ENCODE results near the gene OTUB1.

Gene OTUB1

DNA sequence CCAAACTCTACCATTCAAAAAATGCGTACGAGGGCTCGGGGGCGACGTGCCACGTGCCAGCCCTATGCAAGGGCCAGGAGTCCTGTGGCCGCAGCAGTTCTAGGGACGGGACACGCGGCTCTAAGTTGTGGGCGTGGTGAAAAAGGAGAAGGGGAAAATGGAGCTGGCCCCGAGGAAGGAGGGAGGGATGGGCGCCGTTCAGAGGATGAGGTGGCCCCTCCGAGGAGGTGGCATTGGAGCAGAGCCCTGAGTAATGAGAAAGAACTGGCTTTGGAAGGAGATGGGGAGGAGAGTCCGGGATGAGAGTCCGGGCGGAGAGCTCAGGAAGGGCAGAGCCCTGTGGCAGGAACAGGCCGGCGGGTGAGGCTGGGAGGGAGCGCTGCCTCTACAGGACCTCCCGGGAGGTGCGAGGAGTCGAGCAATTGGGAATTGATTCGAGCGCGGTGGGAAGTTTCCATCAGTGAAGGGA, 21.0 kb downstream of the OTUB1 start:
- H3K9me2 ChIP-seq (replicated peaks; ENCODE audit: control insufficient read depth, low read length) = no peaks in the 10 kb centered on the region
- H3K4me3 ChIP-seq (ENCODE audit: low read length) = no peak overlapping the region
- no peak overlapping the region for H3K4me2 ChIP-seq (ENCODE audit: low read length)
- no peak overlapping the region for H3K27ac ChIP-seq (ENCODE audit: low read depth, low read length)
- peaks cover 2% of the 10 kb centered on the region for H3K4me1 ChIP-seq (ENCODE audit: control insufficient read depth, low read length)
- H3K36me3 ChIP-seq (ENCODE audit: control insufficient read depth, low read length) = no peaks in the 10 kb centered on the region
- H3F3A ChIP-seq (ENCODE audit: control insufficient read depth, insufficient read depth) = no peaks in the 10 kb centered on the region
- no peak for TF ChIP-seq EZH2phosphoT487 (IDR thresholded peaks at IDR 0.05; ENCODE audit: borderline replicate concordance, low read length)
- peaks cover 11% of the 10 kb centered on the region for H3K9me3 ChIP-seq (ENCODE audit: control insufficient read depth, insufficient read depth, low read length)
- H4K20me1 ChIP-seq (ENCODE audit: control insufficient read depth, insufficient read depth, low read depth, low read length) = 0 out of 2 replicates have a peak, but pooled peaks cover 4% of the 10 kb centered on the region
- no peaks in the 10 kb centered on the region for H3K79me2 ChIP-seq (ENCODE audit: control insufficient read depth, low read length)
- peaks cover 12% of the 10 kb centered on the region for H3K27me3 ChIP-seq (ENCODE audit: control insufficient read depth, low read length)

DNA sequence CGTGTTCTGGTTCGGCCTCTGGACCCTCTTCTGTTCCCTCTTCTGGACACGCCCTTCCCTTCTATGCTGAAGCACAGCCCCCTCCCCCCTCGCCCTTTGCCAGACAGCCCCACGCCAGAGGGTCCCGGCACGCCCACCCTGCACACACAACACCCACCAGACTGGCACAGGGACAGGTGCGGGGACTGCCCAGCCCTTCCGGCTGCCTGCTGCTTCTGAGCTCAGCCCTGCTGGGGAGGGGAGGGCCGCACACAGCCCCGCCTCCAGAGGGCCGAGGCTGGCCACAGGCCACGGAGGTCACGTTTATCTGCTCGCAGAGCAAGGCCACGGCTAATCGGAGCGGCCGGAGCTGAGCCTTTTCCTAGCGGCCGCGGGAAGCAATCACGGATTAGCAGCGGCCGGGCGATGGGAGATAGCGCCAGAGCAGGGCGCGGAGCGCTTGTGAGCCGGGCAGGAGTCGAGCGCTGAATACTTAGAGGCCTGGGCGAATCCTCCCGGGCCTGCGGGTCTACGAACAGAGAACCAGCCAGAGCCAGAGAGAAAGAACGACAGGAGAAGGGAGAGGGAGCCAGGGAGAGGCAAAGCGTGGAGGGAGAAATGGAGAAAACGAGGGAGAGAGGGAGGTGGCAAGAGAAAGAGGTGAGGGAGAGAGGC, 21.5 kb downstream of the OTUB1 start:
- Histone ChIP-seq H3K4me3 (ENCODE audit: low read length) (no peak overlapping the region), H4K20me1 (ENCODE audit: control insufficient read depth, insufficient read depth, low read depth, low read length) (0 out of 2 replicates have a peak, but pooled peaks cover 2% of the 10 kb centered on the region), H3K4me2 (ENCODE audit: low read length) (no peak overlapping the region), H3K4me1 (ENCODE audit: control insufficient read depth, low read length) (no peaks in the 10 kb centered on the region), H3K27ac (ENCODE audit: low read depth, low read length) (no peak overlapping the region), H3K36me3 (ENCODE audit: control insufficient read depth, low read length) (no peaks in the 10 kb centered on the region), H3K79me2 (ENCODE audit: control insufficient read depth, low read length) (no peaks in the 10 kb centered on the region), H3K9me2 (replicated peaks; ENCODE audit: control insufficient read depth, low read length) (no peaks in the 10 kb centered on the region), H3K27me3 (ENCODE audit: control insufficient read depth, low read length) (peaks cover 12% of the 10 kb centered on the region), H3K9me3 (ENCODE audit: control insufficient read depth, insufficient read depth, low read length) (peaks cover 11% of the 10 kb centered on the region), H3F3A (ENCODE audit: control insufficient read depth, insufficient read depth) (no peaks in the 10 kb centered on the region)
- TF ChIP-seq, protein P1, sequence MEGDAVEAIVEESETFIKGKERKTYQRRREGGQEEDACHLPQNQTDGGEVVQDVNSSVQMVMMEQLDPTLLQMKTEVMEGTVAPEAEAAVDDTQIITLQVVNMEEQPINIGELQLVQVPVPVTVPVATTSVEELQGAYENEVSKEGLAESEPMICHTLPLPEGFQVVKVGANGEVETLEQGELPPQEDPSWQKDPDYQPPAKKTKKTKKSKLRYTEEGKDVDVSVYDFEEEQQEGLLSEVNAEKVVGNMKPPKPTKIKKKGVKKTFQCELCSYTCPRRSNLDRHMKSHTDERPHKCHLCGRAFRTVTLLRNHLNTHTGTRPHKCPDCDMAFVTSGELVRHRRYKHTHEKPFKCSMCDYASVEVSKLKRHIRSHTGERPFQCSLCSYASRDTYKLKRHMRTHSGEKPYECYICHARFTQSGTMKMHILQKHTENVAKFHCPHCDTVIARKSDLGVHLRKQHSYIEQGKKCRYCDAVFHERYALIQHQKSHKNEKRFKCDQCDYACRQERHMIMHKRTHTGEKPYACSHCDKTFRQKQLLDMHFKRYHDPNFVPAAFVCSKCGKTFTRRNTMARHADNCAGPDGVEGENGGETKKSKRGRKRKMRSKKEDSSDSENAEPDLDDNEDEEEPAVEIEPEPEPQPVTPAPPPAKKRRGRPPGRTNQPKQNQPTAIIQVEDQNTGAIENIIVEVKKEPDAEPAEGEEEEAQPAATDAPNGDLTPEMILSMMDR (IDR thresholded peaks at IDR 0.05; ENCODE audit: low read depth, low read length, poor library complexity, severe bottlenecking) = no peak
- no peak for TF ChIP-seq EZH2phosphoT487 (IDR thresholded peaks at IDR 0.05; ENCODE audit: borderline replicate concordance, low read length)

DNA sequence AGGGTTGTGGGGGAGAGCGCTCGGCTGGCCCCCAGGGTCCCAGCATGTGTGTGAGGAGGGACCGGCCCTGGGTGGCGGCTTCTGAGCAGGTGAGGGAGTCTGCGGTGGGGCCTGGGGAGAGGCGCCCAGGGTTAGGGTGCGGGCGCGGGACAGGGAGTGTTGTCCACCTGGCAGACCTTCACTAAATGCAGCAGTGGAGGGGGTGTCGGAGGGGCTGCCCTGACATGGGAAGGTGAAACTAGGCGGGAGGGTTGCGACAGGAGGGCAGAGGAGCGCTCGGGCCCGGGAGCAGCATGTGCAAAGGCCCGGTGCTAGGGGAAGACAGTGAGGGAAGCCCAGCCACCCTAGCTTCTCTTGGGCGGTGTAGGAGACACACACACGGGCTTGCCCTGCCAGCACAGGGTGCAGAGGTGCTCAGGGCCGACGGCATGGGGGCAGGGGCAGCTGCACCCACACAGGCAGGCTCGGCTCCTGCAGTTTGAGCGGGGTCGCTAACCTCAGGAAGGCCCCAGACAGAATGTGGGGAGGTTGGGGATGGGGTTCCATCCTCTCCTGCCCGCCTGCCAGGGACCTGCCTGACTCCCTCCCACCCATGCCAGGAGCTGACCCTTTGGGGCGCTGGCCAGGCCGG, 22.2 kb downstream of the OTUB1 start:
- Histone ChIP-seq H3K79me2 (ENCODE audit: control insufficient read depth, low read length) (no peaks in the 10 kb centered on the region), H3K27ac (ENCODE audit: low read depth, low read length) (no peak overlapping the region), H3K9me3 (ENCODE audit: control insufficient read depth, insufficient read depth, low read length) (peaks cover 11% of the 10 kb centered on the region), H3F3A (ENCODE audit: control insufficient read depth, insufficient read depth) (no peaks in the 10 kb centered on the region), H3K4me1 (ENCODE audit: control insufficient read depth, low read length) (no peaks in the 10 kb centered on the region), H4K20me1 (ENCODE audit: control insufficient read depth, insufficient read depth, low read depth, low read length) (no peaks in the 10 kb centered on the region), H3K4me3 (ENCODE audit: low read length) (no peak overlapping the region), H3K36me3 (ENCODE audit: control insufficient read depth, low read length) (no peaks in the 10 kb centered on the region), H3K9me2 (replicated peaks; ENCODE audit: control insufficient read depth, low read length) (no peaks in the 10 kb centered on the region), H3K27me3 (ENCODE audit: control insufficient read depth, low read length) (peaks cover 12% of the 10 kb centered on the region), H3K4me2 (ENCODE audit: low read length) (no peak overlapping the region)
- no peak for TF ChIP-seq EZH2phosphoT487 (IDR thresholded peaks at IDR 0.05; ENCODE audit: borderline replicate concordance, low read length)
- TF ChIP-seq, protein P1 (IDR thresholded peaks at IDR 0.05; ENCODE audit: low read depth, low read length, poor library complexity, severe bottlenecking) = no peak
